PFSK-1 (cell line): ENCODE measurements around the gene SUDS3.

Source experiments
- FOXP2 ChIP-seq: optimal IDR thresholded peaks from 2 replicates; pipeline ENCODE3; 2011; ENCODE audit warnings: borderline replicate concordance, control low read depth, inconsistent platforms; ENCODE audit not compliant: insufficient read depth; ENCODE audit errors: extremely low read length, extremely low read depth
- POLR2AphosphoS5 ChIP-seq: IDR thresholded peaks from 2 replicates; pipeline ENCODE4 v1.6.1; 2012; ENCODE audit warnings: low read depth, mild to moderate bottlenecking, control low read depth, low read length, moderate library complexity
- REST ChIP-seq, 2 experiments: IDR thresholded peaks; 2 replicates each; pipeline versions ENCODE4 v1.6.1 to v1.8.0; 2011 to 2012; ENCODE audit warnings: low read depth in 2 of 2, low read length in 2 of 2, control low read depth in 1 of 2, inconsistent platforms in 1 of 2, mild to moderate bottlenecking in 1 of 2, moderate library complexity in 1 of 2; ENCODE audit not compliant: insufficient read depth in 1 of 2
- SIN3A ChIP-seq: IDR thresholded peaks from 2 replicates; pipeline ENCODE4 v1.6.1; 2012; ENCODE audit warnings: mild to moderate bottlenecking, low read length, moderate library complexity, borderline replicate concordance; ENCODE audit not compliant: insufficient read depth
- TAF1 ChIP-seq: IDR thresholded peaks from 2 replicates; pipeline ENCODE4 v1.6.1; 2012; ENCODE audit warnings: low read length, control low read depth, borderline replicate concordance; ENCODE audit not compliant: insufficient read depth

Gene SUDS3

DNA sequence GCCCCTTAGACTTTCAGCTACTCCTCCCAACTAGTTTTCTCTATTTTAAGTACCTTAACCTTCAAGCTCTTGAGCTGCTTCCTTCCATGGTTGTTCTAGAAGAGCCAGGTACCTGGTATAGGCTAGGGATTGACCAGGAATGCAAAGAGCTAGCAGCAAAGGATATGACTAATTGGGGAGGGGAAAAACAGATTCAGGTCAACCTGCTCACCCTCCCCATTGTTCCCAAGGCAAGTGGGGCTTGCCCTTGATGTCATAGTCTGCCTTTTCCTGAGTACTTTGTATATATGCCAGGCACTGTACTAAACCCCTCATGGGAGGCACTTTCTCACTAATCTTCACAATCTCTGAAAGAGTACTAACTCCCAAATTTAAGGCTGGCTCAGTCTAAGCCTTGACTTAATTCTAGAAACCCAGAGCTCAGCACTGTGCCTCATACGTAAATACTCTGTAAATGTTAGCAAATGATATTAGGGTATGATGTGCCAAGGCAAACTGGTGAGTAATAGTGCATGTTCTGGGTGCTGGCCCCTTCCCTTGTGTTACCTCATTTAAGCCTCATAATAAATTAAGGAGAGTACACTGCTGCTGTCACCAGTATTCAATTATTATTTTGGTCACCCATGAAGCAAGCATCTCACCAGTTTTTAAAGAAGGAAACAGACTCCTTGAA is 42.2 kb downstream of the SUDS3 start:
- TF ChIP-seq FOXP2 (no peak), SIN3A (no peak), TAF1 (no peak), REST (IDR thresholded peaks at IDR 0.05; ENCODE audit: insufficient read depth in 1 of 2, low read depth in 2 of 2, low read length in 2 of 2) (no peak), POLR2AphosphoS5 (no peak)

GRCh38 chr12:118420673-118421072 is 44.3 kb downstream of the SUDS3 start:
- no peak for TF ChIP-seq REST (IDR thresholded peaks at IDR 0.05; ENCODE audit: insufficient read depth in 1 of 2, low read depth in 2 of 2, low read length in 2 of 2)
- TF ChIP-seq SIN3A, result no peak
- no peak for TF ChIP-seq TAF1
- no peak for TF ChIP-seq FOXP2
- no peak for TF ChIP-seq POLR2AphosphoS5

DNA sequence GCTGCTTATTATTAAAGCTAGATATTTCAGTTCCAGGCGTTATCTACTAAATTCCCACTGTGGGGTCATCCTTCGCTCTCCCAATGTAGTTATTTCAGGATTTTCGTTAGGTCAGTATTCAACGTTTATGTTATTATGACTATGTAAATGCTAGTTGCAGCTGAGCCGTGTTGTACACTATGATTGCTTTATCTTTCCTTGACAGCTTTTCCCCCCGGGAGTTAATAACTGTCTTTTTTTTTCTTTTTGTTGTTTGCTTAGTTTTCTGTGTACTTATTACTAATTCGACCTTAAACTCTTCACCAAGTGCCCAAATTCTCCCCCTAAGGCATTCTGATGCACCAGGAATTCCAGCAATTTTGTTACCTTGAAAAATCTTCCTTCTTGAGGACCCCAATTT is 48.5 kb downstream of the SUDS3 start:
- TF ChIP-seq FOXP2 (no peak), TAF1 (no peak), POLR2AphosphoS5 (no peak), REST (IDR thresholded peaks at IDR 0.05; ENCODE audit: insufficient read depth in 1 of 2, low read depth in 2 of 2, low read length in 2 of 2) (no peak), SIN3A (no peak)

GRCh38 chr12:118425364-118425763 is 49.0 kb downstream of the SUDS3 start:
- TF ChIP-seq TAF1, result no peak
- TF ChIP-seq SIN3A, result no peak
- TF ChIP-seq FOXP2, result no peak
- no peak for TF ChIP-seq POLR2AphosphoS5
- TF ChIP-seq REST (IDR thresholded peaks at IDR 0.05; ENCODE audit: insufficient read depth in 1 of 2, low read depth in 2 of 2, low read length in 2 of 2), result no peak
